ENCODE results near the gene TTF1.

Gene TTF1, protein sequence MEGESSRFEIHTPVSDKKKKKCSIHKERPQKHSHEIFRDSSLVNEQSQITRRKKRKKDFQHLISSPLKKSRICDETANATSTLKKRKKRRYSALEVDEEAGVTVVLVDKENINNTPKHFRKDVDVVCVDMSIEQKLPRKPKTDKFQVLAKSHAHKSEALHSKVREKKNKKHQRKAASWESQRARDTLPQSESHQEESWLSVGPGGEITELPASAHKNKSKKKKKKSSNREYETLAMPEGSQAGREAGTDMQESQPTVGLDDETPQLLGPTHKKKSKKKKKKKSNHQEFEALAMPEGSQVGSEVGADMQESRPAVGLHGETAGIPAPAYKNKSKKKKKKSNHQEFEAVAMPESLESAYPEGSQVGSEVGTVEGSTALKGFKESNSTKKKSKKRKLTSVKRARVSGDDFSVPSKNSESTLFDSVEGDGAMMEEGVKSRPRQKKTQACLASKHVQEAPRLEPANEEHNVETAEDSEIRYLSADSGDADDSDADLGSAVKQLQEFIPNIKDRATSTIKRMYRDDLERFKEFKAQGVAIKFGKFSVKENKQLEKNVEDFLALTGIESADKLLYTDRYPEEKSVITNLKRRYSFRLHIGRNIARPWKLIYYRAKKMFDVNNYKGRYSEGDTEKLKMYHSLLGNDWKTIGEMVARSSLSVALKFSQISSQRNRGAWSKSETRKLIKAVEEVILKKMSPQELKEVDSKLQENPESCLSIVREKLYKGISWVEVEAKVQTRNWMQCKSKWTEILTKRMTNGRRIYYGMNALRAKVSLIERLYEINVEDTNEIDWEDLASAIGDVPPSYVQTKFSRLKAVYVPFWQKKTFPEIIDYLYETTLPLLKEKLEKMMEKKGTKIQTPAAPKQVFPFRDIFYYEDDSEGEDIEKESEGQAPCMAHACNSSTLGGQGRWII

GRCh38 chr9:132406554-132407122 is at the start of gene TTF1:
Gene TTF1 (minus strand): TSS chr9:132406840. CDS start chr9:132402821, 4,019 bp downstream.
- peak; percentile 96 for DNase-seq

GRCh38 chr9:132456241-132456640 is 49.6 kb upstream of the TTF1 start:
- DNase-seq: no peak

GRCh38 chr9:132451276-132451675 is 44.6 kb upstream of the TTF1 start:
- DNase-seq: no peak

- DNase-seq: no peak
Measured at GRCh38 chr9:132447902-132448301, 41.3 kb upstream of the TTF1 start.

DNA sequence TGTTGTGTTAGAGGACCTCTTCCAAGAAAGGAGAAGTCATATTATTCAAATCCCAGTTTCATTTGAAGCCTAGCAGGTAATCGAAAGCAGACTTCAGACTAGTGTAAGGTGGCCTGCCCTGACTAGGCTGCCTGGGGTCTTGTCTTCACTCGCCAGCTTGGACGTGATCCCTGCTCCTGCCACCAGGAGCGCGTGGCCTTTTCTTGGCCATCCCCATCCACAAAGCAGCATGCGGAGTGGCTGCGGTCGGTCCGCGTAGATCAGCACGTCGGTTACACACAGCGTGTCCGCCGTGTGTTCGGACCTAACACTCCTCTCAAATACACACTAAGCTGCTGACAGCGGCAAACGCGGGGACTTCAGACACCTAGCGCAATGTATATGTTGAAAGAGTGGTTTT is 40.7 kb upstream of the TTF1 start:
- no peak for DNase-seq

- DNase-seq: no peak
Measured at GRCh38 chr9:132446887-132447286, 40.2 kb upstream of the TTF1 start.

GRCh38 chr9:132443951-132444607 is 37.4 kb upstream of the TTF1 start:
- DNase-seq: no peak

- DNase-seq: no peak
Measured at GRCh38 chr9:132441404-132441803, 34.8 kb upstream of the TTF1 start.

DNA sequence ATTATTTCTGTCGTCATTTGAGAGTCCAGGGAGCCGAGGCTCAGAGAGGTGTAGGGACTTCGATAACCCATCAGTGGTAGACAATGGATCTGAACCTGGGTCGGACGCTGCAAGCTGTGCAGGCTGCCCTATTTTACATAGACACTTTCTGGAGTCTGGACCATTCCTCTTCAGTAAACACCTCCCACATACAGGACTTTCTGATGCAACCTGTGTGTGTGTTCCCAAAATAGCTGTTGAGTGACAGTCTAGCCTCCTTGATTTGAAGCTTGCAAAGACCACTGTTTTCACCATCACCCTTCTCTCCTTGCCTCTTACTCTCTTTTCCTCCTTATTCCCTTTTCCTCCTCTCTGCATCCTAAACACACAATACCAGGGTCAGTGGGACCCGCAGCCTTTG is 34.1 kb upstream of the TTF1 start:
- DNase-seq: no peak

DNA sequence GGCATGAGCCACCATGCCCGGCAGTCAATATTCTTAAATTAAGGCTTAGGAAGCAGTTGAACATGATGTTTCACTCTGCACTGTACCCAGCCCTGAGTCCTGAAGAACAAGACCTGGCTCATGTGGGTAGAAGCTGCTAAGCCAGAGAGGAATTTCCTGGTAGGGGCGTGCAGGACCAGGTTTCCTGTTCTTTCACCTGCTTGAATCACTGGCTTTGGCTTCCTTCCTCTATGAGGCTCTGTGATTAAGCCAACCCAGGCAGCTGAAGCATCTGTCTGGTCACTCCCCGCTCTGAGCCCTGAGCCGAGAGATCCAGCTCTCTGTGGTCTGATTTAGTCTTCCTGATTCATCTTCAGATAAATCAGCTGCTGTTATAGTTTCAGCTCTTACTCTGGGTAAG is 32.5 kb upstream of the TTF1 start:
- no peak for DNase-seq

- DNase-seq: no peak
Measured at GRCh38 chr9:132434881-132435280, 28.2 kb upstream of the TTF1 start.

- DNase-seq: no peak
Measured at GRCh38 chr9:132430998-132431397, 24.4 kb upstream of the TTF1 start.

- no peak for DNase-seq
Measured at GRCh38 chr9:132426639-132427414, 20.2 kb upstream of the TTF1 start.

GRCh38 chr9:132425675-132426062 is 19.0 kb upstream of the TTF1 start:
- DNase-seq: no peak

DNA sequence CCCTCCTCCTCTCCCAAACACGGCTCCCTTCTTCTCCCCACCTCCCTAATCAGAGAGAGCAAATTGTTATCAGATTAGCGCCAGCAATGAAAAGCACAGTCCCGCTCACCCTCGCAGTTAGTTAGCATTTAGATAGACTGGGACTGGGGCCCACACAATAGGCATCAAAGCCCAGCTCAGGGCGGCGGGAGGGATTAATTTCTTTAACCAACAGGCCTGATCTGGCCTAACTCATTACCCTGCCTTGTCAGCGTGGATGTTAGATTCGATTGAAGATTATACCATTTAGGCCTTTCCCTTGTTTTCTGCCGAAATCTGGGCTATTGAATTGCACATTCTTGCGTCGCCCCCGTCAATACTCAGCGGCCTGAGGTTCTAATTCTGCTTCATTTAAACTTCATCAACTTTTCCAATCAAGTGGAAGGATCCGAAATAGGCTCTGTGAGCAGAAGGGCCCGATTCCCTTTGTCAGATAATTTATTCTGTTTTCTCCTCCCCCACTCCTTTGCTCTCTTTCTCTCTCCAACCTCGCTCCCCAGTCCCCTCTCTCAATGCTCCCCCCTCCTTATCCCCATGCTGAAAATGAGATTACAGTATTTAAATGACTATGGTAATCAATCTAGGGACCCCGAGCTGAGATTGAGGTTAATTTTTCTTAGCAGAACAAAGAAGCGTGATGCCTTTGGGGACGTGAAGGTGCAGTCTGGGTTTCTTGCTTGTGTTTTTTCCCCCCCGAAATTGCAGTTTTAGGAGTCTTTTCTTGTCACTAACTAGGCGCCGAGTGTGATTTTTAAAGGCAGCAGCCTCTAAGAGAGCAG is 18.4 kb upstream of the TTF1 start:
- DNase-seq: no peak

DNA sequence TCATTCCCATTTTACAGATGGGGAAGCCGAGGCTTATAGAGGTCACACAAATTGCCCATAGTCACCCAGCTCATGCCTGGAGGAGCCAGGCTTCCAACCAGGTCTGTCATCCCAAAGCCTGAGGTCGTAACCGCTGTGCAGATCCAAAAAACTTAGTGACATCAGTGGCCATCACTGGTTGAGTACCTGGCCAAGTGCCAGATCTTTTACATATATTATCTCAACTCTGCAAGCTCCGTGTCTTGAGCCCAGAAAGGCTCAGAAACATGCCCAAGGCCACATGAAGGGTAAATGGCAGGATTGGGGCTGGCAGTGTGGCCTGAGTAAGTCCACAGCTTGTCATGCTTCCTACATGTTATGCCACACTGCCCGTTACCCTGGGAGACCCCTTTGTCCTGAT is 16.9 kb upstream of the TTF1 start:
- no peak for DNase-seq

- DNase-seq: no peak
Measured at GRCh38 chr9:132422574-132422973, 15.9 kb upstream of the TTF1 start.

GRCh38 chr9:132418726-132419363 is 12.2 kb upstream of the TTF1 start:
- no peak for DNase-seq

- no peak for DNase-seq
Measured at GRCh38 chr9:132415181-132415580, 8.5 kb upstream of the TTF1 start.

- DNase-seq: no peak
Measured at GRCh38 chr9:132414731-132415130, 8.1 kb upstream of the TTF1 start.

- DNase-seq: no peak
Measured at GRCh38 chr9:132413926-132414325, 7.3 kb upstream of the TTF1 start.
